Measurements from ENCODE around the gene MKNK2.

- TF ChIP-seq CTCF (optimal IDR thresholded peaks at IDR 0.05 in 1 of 3, IDR thresholded peaks at IDR 0.05 in 1 of 3, conservative IDR thresholded peaks at IDR 0.05 in 1 of 3; ENCODE audit: extremely low read depth in 1 of 3, insufficient read depth in 2 of 3, low read length in 3 of 3) (no peak), EZH2 (IDR thresholded peaks at IDR 0.05; ENCODE audit: low read length) (no peak)
These were observed 10.7 kb upstream of the MKNK2 start for GRCh38 chr19:2061495-2062388.
